SHP77 treated with DMSO at 0.1 percent for 48 hours (cell line): ENCODE results near the gene LILRB1.
"Not testable (repeated sequence)": the region's sequence is repeated elsewhere in the genome, so short reads cannot be mapped to it uniquely, and the experiment has no call there.

Experiments
- DNase-seq: peaks from one replicate; lab custom pipeline; 2025; lab: John Stamatoyannopoulos, UW

The LILRB1 gene

DNA sequence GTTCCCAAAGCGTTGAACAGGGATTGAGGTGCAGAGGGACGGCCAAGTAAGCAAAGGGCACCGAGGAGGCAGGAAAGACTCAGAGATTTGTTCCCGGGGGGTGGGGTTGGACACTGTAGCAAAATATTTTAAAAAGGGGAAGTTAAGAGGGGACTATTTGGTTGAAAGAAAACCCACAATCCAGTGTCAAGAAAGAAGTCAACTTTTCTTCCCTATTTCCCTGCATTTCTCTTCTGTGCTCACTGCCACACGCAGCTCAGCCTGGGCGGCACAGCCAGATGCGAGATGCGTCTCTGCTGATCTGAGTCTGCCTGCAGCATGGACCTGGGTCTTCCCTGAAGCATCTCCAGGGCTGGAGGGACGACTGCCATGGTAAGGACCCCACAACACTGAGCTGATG lies at the start of gene LILRB1:
Gene LILRB1, plus strand, starts transcription at position 223 of the 400 bp plus-strand sequence. CDS start 590 bp downstream, outside the sequence.
- not testable (repeated sequence) for DNase-seq

DNA sequence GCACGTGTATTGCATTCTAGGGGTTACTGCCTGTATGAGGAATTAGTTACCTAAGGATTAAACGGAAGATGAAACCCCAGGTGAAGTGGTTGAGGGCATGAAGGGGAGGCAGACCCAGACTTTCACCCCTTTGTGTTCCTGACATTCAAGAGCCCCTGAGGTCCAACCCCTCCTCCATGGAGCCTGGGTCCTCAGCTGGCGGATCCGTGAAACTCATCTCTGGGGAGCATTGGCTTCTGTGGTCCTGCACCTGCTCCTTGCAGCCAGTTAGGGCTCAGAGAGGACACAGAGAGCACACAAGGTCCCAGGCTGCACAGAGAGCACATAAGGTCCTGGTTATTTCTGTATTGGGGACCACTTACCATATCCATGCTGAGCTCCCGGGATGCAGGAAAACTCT lies 43.9 kb upstream of the LILRB1 start:
- DNase-seq, result no peak

- no peak for DNase-seq
These were observed 43.3 kb upstream of the LILRB1 start for GRCh38 chr19:54587026-54587425.

DNA sequence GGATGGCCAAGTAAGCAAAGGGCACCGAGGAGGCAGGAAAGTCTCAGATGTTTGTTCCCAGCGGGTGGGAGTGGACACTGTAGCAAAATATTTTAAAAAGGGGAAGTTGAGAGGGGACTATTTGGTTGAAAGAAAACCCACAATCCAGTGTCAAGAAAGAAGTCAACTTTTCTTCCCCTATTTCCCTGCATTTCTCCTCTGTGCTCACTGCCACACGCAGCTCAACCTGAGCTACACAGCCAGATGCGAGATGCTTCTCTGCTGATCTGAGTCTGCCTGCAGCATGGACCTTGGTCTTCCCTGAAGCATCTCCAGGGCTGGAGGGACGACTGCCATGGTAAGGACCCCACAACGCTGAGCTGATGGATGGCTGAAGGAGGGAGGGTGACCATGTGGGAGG lies 36.8 kb upstream of the LILRB1 start, which contains the start of gene LILRA1:
Gene LILRA1, plus strand, starts transcription at position 188 of the 400 bp plus-strand sequence. CDS start 613 bp downstream, outside the sequence.
- not testable (repeated sequence) for DNase-seq

GRCh38 chr19:54593931-54594626 lies 36.2 kb upstream of the LILRB1 start:
- not testable (repeated sequence) for DNase-seq

DNA sequence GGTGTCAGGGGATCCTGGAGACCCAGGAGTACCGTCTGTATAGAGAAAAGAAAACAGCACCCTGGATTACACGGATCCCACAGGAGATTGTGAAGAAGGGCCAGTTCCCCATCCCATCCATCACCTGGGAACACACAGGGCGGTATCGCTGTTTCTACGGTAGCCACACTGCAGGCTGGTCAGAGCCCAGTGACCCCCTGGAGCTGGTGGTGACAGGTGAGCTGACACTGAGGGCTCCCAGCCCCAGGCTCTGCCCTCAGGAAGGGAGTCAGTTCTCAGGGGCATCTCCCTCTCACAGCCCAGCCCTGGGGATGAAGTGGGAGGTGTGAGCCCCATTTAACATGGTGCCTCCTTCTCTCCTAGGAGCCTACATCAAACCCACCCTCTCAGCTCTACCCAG lies 35.5 kb upstream of the LILRB1 start:
- no peak for DNase-seq

- DNase-seq, result not testable (repeated sequence)
These were observed 34.4 kb upstream of the LILRB1 start for GRCh38 chr19:54595680-54596436.

- DNase-seq, result no peak
These were observed 30.1 kb upstream of the LILRB1 start for GRCh38 chr19:54600212-54600611.

DNA sequence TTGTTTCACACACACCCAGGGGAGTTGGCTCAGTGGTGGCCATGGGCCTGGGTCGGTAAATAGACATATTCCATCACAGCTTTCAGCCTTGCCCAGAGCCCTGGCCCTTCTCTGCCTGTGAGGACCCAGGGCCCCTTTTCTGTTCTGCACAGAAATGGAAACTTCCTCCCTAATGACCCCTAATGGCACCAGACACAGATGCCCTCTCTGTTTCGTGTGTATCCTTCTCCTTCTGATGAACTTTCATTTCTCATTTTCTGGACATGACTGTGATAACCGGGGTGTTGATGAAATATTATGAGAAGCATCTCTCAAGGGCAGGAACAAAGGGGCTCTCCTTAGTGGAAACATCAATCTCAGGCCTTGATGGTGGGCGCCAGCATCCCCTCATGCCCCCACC lies 24.1 kb upstream of the LILRB1 start:
- DNase-seq, result no peak

DNA sequence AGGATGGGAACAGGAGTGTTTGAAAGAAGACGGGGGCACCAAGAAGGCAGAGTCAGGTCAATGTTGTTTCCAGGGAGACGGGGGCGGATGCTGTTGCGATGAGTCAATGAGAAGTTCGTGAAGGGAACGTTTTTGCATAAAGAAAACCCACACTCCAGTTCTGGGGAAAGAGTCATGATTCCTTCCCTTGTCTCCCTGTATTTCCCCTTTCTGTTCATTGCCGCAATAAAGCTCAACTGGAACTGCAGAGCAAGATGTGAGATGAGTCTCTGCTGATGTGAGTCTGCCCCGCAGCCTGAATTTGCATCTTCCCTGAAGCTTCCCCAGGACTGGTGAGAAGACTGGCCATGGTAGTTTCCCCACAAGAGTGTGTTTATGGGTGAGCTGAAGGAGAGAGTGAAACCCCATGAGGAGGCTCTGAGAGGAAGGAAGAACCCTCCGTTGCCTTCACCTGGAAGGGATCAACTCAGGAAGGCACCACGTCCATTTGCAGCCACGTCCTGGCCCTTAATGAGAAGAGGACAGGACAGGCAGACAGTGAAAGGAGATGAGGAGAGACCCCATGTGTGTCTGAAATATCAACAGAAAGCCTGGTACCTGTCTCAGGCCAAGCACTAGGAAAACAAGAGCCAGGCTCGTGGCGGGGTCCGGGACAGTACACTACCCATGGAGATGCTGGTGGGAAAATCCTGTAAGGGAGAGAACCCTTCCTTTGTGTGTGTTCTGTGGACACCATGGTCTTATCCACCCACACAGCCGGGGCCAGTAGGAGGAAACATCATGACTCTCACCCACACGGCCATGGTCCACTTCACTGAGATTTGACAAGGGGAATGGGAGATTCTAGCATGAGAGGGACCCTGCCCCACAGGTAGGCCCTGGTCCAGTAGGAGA lies 23.1 kb upstream of the LILRB1 start:
- DNase-seq, result no peak

- DNase-seq, result no peak
These were observed 22.5 kb upstream of the LILRB1 start for GRCh38 chr19:54607785-54608150.

GRCh38 chr19:54608205-54608604 lies 22.1 kb upstream of the LILRB1 start:
- no peak for DNase-seq

- DNase-seq, result no peak
These were observed 21.5 kb upstream of the LILRB1 start for GRCh38 chr19:54608792-54609191.

- DNase-seq, result no peak
These were observed 20.9 kb upstream of the LILRB1 start for GRCh38 chr19:54609356-54609791.

GRCh38 chr19:54612428-54612827 lies 17.9 kb upstream of the LILRB1 start:
- DNase-seq, result no peak

DNA sequence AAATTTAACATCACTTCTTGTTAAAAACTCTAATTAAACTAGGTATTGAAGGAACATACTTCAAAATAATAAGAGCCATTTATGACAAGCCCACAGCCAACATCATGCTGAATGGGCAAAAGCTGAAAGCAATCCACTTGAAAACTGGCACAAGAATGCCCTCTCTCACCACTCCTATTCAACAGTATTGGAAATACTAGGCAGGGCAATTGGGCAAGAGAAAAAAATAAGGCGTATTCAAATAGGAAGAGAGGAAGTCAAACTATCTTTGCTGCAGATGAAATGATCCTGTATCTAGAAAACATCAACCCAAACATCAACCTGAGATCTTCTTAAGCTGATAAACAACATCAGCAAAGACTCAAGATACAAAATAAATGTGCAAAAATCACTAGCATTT lies 15.6 kb upstream of the LILRB1 start:
- no peak for DNase-seq

DNA sequence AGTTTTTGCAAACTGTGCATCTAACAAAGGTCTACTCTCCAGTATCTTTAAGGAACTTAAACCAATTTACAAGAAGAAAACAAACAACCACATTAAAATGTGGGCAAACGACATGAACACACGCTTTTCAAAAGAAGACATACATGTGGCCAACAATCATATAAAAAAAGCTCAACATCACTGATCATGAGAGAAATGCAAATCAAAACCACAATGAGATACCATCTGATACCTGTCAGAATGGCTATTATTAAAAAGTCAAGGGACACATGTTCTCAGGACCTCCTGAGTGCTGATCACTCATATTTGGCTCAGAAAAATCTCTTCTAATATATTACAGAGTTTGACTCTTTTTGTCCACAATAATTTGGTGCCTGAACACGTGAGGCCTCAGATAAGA lies 14.2 kb upstream of the LILRB1 start:
- DNase-seq, result no peak

GRCh38 chr19:54616821-54617560 lies 13.3 kb upstream of the LILRB1 start:
- DNase-seq, result no peak

DNA sequence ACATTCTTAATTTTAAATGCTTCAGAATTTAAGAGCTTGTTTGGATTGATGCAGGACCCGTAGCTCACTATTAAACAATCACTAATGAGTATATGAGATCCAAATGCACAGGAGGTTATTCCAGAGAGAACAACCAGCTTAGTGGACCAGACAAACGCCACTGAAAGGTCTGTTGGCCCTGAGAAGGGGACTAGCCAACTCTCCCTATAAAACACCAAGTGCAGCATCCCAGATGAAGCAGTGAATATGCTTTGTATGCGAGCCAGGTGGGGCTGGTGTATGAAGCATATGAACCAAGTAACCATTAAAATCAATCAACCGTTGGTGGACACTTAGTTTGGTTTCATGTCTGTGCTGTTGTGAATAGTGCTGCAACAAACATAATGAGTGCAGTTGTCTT lies 9.8 kb upstream of the LILRB1 start:
- no peak for DNase-seq

DNA sequence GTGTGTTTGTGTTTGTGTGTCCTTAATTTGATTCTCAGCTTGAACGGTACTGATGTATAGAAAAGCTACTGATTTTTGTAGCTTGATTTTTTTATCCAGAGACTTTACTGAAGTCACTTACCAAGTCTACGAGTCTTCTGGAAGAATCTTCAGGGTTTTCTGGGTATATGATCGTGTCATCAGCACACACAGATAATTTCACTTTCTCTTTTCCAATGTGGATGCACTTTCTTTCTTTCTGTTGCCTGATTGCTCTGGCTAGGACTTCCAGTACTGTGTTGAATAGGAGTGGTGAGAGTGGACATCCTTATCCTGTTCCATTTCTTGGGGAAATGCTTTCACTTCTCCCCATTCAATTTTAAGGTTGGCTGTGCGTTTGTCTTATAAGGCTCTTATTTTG lies 7.9 kb upstream of the LILRB1 start:
- DNase-seq, result no peak

DNA sequence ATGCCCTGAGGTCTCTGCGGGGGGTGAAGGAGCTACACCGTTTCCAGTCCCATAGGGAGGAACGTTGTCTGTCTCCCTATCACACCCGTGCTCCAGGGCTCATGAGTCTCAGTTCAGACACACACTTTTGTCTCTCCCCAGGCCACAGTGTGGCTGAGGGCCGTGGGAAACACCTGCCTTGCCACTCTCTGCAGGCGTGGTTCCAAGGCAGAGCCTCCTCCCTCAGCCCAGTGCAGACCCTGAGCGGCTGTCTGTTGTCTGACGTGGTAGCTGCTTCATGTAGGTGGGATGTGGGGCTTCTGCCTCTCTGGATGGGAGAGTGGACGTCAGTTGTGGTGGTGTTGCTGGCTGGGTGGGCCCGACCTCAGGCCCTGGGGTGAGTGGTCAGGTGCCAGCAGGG lies 6.0 kb upstream of the LILRB1 start:
- DNase-seq, result not testable (repeated sequence)
